HEK293 (cell line): ENCODE results near the gene F8A1.

Source experiments
- CTCF ChIA-PET: fragments of 350-600 bp; formaldehyde crosslinking; extraction: SDS; loops from one replicate; lab custom pipeline; 2021; ENCODE audit warnings: antibody characterized with exemption; lab: Yijun Ruan, JAX
- POLR2A ChIA-PET: fragments of 300-600 bp; formaldehyde crosslinking; extraction: SDS; loops from one replicate; lab custom pipeline; 2020; ENCODE audit warnings: antibody characterized with exemption, inconsistent platforms; lab: Yijun Ruan, JAX
- H3K27ac ChIP-seq: fragments of 200-500 bp; sonication (Bioruptor generic); 2 replicates; pipeline ENCODE4 v1.5.1; 2014; ENCODE audit warnings: low read depth, low read length, control low read depth, inconsistent platforms; ENCODE audit errors: extremely low read depth
- H3K36me3 ChIP-seq, 2 experiments: fragments of 200-500 bp in 1 of 2; sonication (Bioruptor generic) in 1 of 2; 1 replicate in 1 of 2; 2 replicates in 1 of 2; pipeline ENCODE4 v1.5.1; 2014 to 2017; ENCODE audit warnings: inconsistent platforms in 2 of 2, low read length in 2 of 2; ENCODE audit not compliant: control insufficient read depth in 2 of 2, insufficient read depth in 1 of 2
- H3K4me1 ChIP-seq: fragments of 200-500 bp; sonication (Bioruptor generic); 2 replicates; pipeline ENCODE4 v1.5.1; 2014; ENCODE audit warnings: mild to moderate bottlenecking, low read length, inconsistent platforms; ENCODE audit not compliant: control insufficient read depth, insufficient read depth
- H3K4me3 ChIP-seq: 2 replicates; pipeline ENCODE4 v1.5.1; 2011; ENCODE audit warnings: low read depth, mild to moderate bottlenecking, control low read depth, low read length, moderate library complexity
- H3K9me3 ChIP-seq: fragments of 200-500 bp; sonication (Bioruptor generic); 2 replicates; pipeline ENCODE4 v1.5.1; 2014; ENCODE audit warnings: low read depth, low read length, inconsistent platforms; ENCODE audit not compliant: control insufficient read depth, insufficient read depth
- AEBP2 ChIP-seq: fragments of 450-650 bp; formaldehyde crosslinking; IDR thresholded peaks from 2 replicates; pipeline ENCODE4 v1.5.1; 2016; ENCODE audit warnings: missing biosample characterization, missing genetic modification characterization, borderline replicate concordance
- BCL11A ChIP-seq: fragments of 450-650 bp; formaldehyde crosslinking; IDR thresholded peaks from 2 replicates; pipeline ENCODE4 v1.5.1; 2016; ENCODE audit warnings: low read depth, missing biosample characterization, missing genetic modification characterization
- KLF1 ChIP-seq: fragments of 450-650 bp; formaldehyde crosslinking; IDR thresholded peaks from 2 replicates; pipeline ENCODE4 v1.5.1; 2016; ENCODE audit warnings: missing biosample characterization, missing genetic modification characterization
- KLF16 ChIP-seq: fragments of 450-650 bp; formaldehyde crosslinking; IDR thresholded peaks from 2 replicates; pipeline ENCODE4 v1.5.1; 2017; ENCODE audit warnings: missing biosample characterization, missing genetic modification characterization
- PATZ1 ChIP-seq: fragments of 450-650 bp; formaldehyde crosslinking; IDR thresholded peaks from 2 replicates; pipeline ENCODE4 v1.5.1; 2016; ENCODE audit warnings: missing biosample characterization, missing genetic modification characterization
- SETDB1 ChIP-seq: IDR thresholded peaks from one replicate; pipeline ENCODE4 v1.6.1; 2017; ENCODE audit warnings: mild to moderate bottlenecking, low read length, moderate library complexity, mixed read lengths; ENCODE audit not compliant: insufficient read length
- TSHZ1 ChIP-seq: fragments of 450-650 bp; formaldehyde crosslinking; IDR thresholded peaks from 2 replicates; pipeline ENCODE4 v1.5.1; 2016; ENCODE audit warnings: missing biosample characterization, missing genetic modification characterization, borderline replicate concordance
- ZNF112 ChIP-seq: fragments of 450-650 bp; formaldehyde crosslinking; IDR thresholded peaks from 2 replicates; pipeline ENCODE4 v1.5.0; 2017; ENCODE audit warnings: missing biosample characterization, missing genetic modification characterization
- ZNF18 ChIP-seq: fragments of 450-650 bp; formaldehyde crosslinking; IDR thresholded peaks from 2 replicates; pipeline ENCODE4 v1.5.1; 2016; ENCODE audit warnings: missing biosample characterization, missing genetic modification characterization
- ZNF19 ChIP-seq: fragments of 450-650 bp; formaldehyde crosslinking; IDR thresholded peaks from 2 replicates; pipeline ENCODE4; 2016; ENCODE audit warnings: missing biosample characterization, missing genetic modification characterization, low read depth
- ZNF2 ChIP-seq: fragments of 450-650 bp; formaldehyde crosslinking; IDR thresholded peaks from 2 replicates; pipeline ENCODE4 v1.5.1; 2016; ENCODE audit warnings: missing biosample characterization, missing genetic modification characterization
- ZNF23 ChIP-seq: fragments of 450-650 bp; formaldehyde crosslinking; IDR thresholded peaks from 2 replicates; pipeline ENCODE4 v1.5.1; 2016; ENCODE audit warnings: missing biosample characterization, missing genetic modification characterization, borderline replicate concordance
- ZNF24 ChIP-seq: fragments of 450-650 bp; formaldehyde crosslinking; IDR thresholded peaks from 2 replicates; pipeline ENCODE4 v1.5.1; 2016; ENCODE audit warnings: missing biosample characterization, missing genetic modification characterization
- ZNF280C ChIP-seq: fragments of 450-650 bp; formaldehyde crosslinking; IDR thresholded peaks from 2 replicates; pipeline ENCODE4 v1.5.1; 2016; ENCODE audit warnings: missing biosample characterization, missing genetic modification characterization
- ZNF354C ChIP-seq: fragments of 450-650 bp; formaldehyde crosslinking; IDR thresholded peaks from 2 replicates; pipeline ENCODE4 v1.5.1; 2016; ENCODE audit warnings: missing biosample characterization, missing genetic modification characterization, low read depth, borderline replicate concordance
- ZNF398 ChIP-seq: fragments of 450-650 bp; formaldehyde crosslinking; IDR thresholded peaks from 2 replicates; pipeline ENCODE4 v1.5.1; 2017; ENCODE audit warnings: missing biosample characterization, missing genetic modification characterization
- ZNF423 ChIP-seq: fragments of 450-650 bp; formaldehyde crosslinking; IDR thresholded peaks from 2 replicates; pipeline ENCODE4 v1.5.1; 2016; ENCODE audit warnings: missing biosample characterization, missing genetic modification characterization
- ZNF426 ChIP-seq: fragments of 450-650 bp; formaldehyde crosslinking; IDR thresholded peaks from 2 replicates; pipeline ENCODE4 v1.5.1; 2017; ENCODE audit warnings: missing biosample characterization, missing genetic modification characterization, mild to moderate bottlenecking, inconsistent platforms, moderate library complexity
- ZNF514 ChIP-seq: fragments of 450-650 bp; formaldehyde crosslinking; IDR thresholded peaks from 2 replicates; pipeline ENCODE4 v1.5.1; 2016; ENCODE audit warnings: missing biosample characterization, missing genetic modification characterization
- ZNF664 ChIP-seq: fragments of 450-650 bp; formaldehyde crosslinking; IDR thresholded peaks from 2 replicates; pipeline ENCODE4 v1.5.1; 2016; ENCODE audit warnings: missing biosample characterization, missing genetic modification characterization
- ZNF692 ChIP-seq: fragments of 450-650 bp; formaldehyde crosslinking; IDR thresholded peaks from 2 replicates; pipeline ENCODE4 v1.5.1; 2016; ENCODE audit warnings: missing biosample characterization, missing genetic modification characterization
- ZNF707 ChIP-seq: fragments of 450-650 bp; formaldehyde crosslinking; IDR thresholded peaks from 2 replicates; pipeline ENCODE4 v1.5.1; 2016; ENCODE audit warnings: missing biosample characterization, missing genetic modification characterization
- ZNF843 ChIP-seq: fragments of 450-650 bp; formaldehyde crosslinking; IDR thresholded peaks from 2 replicates; pipeline ENCODE4 v1.5.1; 2016; ENCODE audit warnings: missing biosample characterization, missing genetic modification characterization

The F8A1 gene

GRCh38 chrX:154890990-154891639 lies 5.0 kb downstream of the F8A1 start:
- CTCF ChIA-PET: interaction anchor here (0.6 to 0.8 kb wide), 2 partner anchors 26 to 151 kb away, joined by 3 to 4 read pairs; no protein-coding TSS in a partner anchor
- H3K36me3 ChIP-seq: no peaks in the 10 kb centered on the region
- no peaks in the 10 kb centered on the region for H3K4me1 ChIP-seq
- no peak overlapping the region for H3K27ac ChIP-seq
- H3K4me3 ChIP-seq: no peak overlapping the region
- no peaks in the 10 kb centered on the region for H3K9me3 ChIP-seq
- POLR2A ChIA-PET: no interaction called here
- TF ChIP-seq ZNF18: peak; percentile 68; the same call in 1 of the 2 replicates
- TF ChIP-seq ZNF423 (tag by site-specific recombination): no peak
- TF ChIP-seq ZNF707 (tag by site-specific recombination): no peak
- TF ChIP-seq ZNF23 (tag by site-specific recombination): no peak
- TF ChIP-seq ZNF280C (tag by site-specific recombination): no peak
- TF ChIP-seq AEBP2: no peak
- no peak for TF ChIP-seq ZNF664 (tag by site-specific recombination)
- no peak for TF ChIP-seq KLF1
- no peak for TF ChIP-seq ZNF398 (tag by site-specific recombination)
- TF ChIP-seq TSHZ1 (tag by site-specific recombination): 0 out of 2 replicates have a peak, but pooled peaks have one; percentile 53
- no peak for TF ChIP-seq ZNF19 (tag by site-specific recombination)
- TF ChIP-seq ZNF692: no peak
- TF ChIP-seq ZNF2: peak; percentile 41; the same call in 1 of the 2 replicates
- no peak for TF ChIP-seq ZNF426 (tag by site-specific recombination)
- no peak for TF ChIP-seq KLF16 (tag by site-specific recombination)
- TF ChIP-seq ZNF514 (tag by site-specific recombination): no peak
- TF ChIP-seq BCL11A: peak; percentile 65; the same call in 1 of the 2 replicates
- no peak for TF ChIP-seq ZNF354C
- no peak for TF ChIP-seq ZNF112 (tag by site-specific recombination)
- peak; percentile 94 for TF ChIP-seq ZNF843
- TF ChIP-seq PATZ1 (tag by site-specific recombination): peak; percentile 50; the same call in 1 of the 2 replicates
- no peak for TF ChIP-seq SETDB1
- TF ChIP-seq ZNF24 (tag by site-specific recombination): peak; percentile 88
